ENCODE results near the gene NUDCD3.

Gene NUDCD3

GRCh38 chr7:44377681-44378421 is 112.6 kb downstream of the NUDCD3 start:
- no peak overlapping the region for H3K4me3 ChIP-seq (ENCODE audit: low read length)
- TF ChIP-seq, protein P1, sequence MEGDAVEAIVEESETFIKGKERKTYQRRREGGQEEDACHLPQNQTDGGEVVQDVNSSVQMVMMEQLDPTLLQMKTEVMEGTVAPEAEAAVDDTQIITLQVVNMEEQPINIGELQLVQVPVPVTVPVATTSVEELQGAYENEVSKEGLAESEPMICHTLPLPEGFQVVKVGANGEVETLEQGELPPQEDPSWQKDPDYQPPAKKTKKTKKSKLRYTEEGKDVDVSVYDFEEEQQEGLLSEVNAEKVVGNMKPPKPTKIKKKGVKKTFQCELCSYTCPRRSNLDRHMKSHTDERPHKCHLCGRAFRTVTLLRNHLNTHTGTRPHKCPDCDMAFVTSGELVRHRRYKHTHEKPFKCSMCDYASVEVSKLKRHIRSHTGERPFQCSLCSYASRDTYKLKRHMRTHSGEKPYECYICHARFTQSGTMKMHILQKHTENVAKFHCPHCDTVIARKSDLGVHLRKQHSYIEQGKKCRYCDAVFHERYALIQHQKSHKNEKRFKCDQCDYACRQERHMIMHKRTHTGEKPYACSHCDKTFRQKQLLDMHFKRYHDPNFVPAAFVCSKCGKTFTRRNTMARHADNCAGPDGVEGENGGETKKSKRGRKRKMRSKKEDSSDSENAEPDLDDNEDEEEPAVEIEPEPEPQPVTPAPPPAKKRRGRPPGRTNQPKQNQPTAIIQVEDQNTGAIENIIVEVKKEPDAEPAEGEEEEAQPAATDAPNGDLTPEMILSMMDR (conservative IDR thresholded peaks at IDR 0.05; ENCODE audit: low read length) = no peak
- no peak for DNase-seq (ENCODE audit: low read depth)

GRCh38 chr7:44377134-44377463 is 113.4 kb downstream of the NUDCD3 start:
- H3K4me3 ChIP-seq (ENCODE audit: low read length) = no peak overlapping the region
- DNase-seq (ENCODE audit: low read depth) = no peak
- TF ChIP-seq, protein P1 (conservative IDR thresholded peaks at IDR 0.05; ENCODE audit: low read length) = no peak

DNA sequence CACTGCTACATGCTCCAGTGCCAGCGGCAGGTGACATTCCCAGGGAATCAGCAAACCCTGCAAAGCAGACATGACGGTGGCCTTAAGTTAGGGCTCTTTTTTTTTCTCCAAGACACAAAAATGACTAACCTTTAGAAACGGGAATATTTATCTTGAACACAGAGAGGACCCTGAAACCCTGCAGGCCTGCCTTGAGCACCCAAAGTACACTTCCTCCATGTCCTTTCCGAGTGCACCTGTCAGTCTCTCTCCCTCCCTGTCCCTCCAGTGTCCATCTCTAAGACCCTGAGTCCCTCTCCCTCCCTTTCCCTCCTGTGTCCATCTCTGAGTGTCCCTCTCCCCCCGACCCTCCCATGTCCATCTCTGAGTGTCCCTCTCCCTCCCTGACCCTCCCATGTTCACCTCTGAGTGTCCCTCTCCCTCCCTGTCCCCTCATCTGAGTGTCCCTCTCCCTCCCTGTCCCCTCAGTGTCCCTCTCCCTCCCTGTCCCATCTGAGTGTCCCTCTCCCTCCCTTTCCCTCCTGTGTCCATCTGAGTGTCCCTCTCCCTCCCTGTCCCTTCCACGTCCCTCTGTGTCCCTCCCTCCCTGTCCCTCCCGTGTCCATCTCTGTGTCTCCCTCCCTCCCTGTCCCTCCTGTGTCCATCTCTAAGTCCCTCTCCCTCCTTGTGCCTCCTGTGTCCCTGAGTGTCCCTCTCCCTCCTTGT is 113.9 kb downstream of the NUDCD3 start:
- TF ChIP-seq, protein P1 (conservative IDR thresholded peaks at IDR 0.05; ENCODE audit: low read length) = no peak
- DNase-seq (ENCODE audit: low read depth) = no peak
- no peak overlapping the region for H3K4me3 ChIP-seq (ENCODE audit: low read length)

DNA sequence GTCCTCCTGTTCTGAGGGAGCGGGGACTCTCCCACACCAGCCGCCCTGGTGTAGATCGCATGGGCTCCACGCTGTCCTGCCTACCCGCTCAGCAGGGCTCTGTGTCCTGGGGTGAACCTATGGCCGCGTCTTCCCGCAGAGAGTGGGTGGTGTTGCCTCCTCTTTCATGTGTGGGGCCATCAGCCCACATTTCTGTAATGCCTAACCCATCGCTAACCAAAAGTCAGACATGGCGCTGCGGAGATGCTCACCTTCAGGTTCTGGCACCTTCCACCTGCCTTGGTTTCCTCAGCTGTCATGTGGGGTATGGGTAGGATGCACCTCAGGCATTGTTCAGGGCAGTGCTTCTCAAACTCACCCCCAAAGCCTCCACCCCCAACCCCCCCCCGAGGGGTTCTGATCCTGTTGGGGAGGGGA is 114.5 kb downstream of the NUDCD3 start:
- DNase-seq (ENCODE audit: low read depth) = no peak
- TF ChIP-seq, protein P1 (conservative IDR thresholded peaks at IDR 0.05; ENCODE audit: low read length) = no peak

DNA sequence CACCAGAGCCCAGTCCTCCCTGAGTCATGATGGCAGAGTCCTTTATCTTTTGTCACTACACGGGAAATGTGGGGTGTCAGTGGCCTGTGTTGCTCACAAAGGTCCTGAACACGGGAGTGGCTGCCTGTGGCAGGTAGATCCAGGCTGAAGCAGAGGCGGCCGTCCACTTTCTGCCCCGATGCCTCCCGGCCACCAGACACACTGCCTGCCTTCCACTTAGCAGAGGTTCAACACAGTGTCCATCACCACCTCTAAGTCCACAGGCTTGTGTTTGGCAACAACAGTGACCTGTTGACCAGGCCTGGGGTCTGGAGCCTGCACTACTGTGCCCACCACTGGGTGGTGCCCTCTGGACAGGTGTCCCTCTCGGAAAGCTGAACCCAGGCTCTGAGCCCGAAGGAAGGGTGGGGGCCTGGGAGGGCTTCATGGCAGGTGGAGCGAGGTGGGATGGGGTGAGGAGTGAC is 115.2 kb downstream of the NUDCD3 start:
- H3K4me3 ChIP-seq (ENCODE audit: low read length) = no peak overlapping the region
- DNase-seq (ENCODE audit: low read depth) = no peak
- TF ChIP-seq, protein P1 (conservative IDR thresholded peaks at IDR 0.05; ENCODE audit: low read length) = no peak

More for the DNA sequence above, 114.5 kb downstream of the NUDCD3 start:
- no peak overlapping the region for H3K4me3 ChIP-seq (ENCODE audit: low read length)

DNA sequence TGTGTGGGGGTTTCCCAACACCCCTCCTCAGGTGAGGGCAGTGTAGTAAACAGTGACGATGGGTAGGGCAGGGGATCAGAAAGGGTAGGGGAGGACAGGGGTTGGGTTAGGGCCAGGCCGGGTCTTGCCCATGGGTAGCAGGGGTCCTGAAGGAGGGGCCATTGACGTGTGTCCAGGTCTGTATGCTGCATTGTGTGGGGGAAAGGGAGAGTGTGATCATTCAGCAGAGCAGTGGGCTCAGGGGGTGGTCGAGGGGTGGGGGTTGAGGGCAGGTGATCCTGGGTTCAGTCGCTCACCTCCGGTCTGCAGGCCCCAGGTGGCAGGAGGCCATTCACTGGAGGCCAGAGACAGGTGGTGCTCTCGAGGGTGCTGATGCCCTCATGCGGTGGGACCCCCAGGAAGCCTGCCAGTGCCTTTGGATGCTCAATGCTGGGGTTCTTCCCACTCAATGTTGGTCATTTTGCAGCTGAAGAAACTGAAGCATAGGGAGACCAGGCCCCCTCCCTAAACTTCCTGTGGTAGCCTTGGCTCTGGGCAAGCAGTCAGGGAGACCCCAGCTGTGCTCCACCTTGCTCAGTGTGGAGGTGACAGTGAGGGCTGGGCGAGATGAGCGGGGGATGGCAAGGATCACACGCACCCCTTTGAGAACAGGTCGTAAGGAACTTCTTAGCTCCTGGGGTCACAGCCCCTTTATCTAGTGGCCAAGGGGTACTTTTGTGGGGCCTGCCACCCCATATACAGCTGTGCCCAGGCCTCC is 116.3 kb downstream of the NUDCD3 start:
- TF ChIP-seq, protein P1 (conservative IDR thresholded peaks at IDR 0.05; ENCODE audit: low read length) = no peak
- no peak for DNase-seq (ENCODE audit: low read depth)

More for the DNA sequence above, 116.3 kb downstream of the NUDCD3 start:
- no peak overlapping the region for H3K4me3 ChIP-seq (ENCODE audit: low read length)

Data from AG10803 (cell line).